GM20000 (cell line): ENCODE data around the gene HS3ST4.

Source experiments
- DNase-seq: peaks from one replicate; pipeline ENCODE4 v3.0.0; 2012; ENCODE audit warnings: low spot score
- CTCF ChIP-seq: IDR thresholded peaks from 2 replicates; pipeline ENCODE4 v1.5.1; 2012; ENCODE audit warnings: mild to moderate bottlenecking, control low read depth; ENCODE audit errors: extremely low read depth, missing control alignments

Gene HS3ST4

GRCh38 chr16:25796239-25796638, 104.5 kb downstream of the HS3ST4 start:
- TF ChIP-seq CTCF: no peak
- DNase-seq: no peak

GRCh38 chr16:25798065-25798464, 106.3 kb downstream of the HS3ST4 start:
- no peak for DNase-seq
- no peak for TF ChIP-seq CTCF

GRCh38 chr16:25799816-25800215, 108.1 kb downstream of the HS3ST4 start:
- TF ChIP-seq CTCF: no peak
- no peak for DNase-seq

GRCh38 chr16:25812215-25812614, 120.5 kb downstream of the HS3ST4 start:
- no peak for TF ChIP-seq CTCF
- no peak for DNase-seq

- no peak for DNase-seq
- TF ChIP-seq CTCF: no peak
These were observed 125.5 kb downstream of the HS3ST4 start for GRCh38 chr16:25817295-25817694.

GRCh38 chr16:25817876-25818275, 126.1 kb downstream of the HS3ST4 start:
- TF ChIP-seq CTCF: no peak
- no peak for DNase-seq

- no peak for DNase-seq
These were observed 132.1 kb downstream of the HS3ST4 start for GRCh38 chr16:25823891-25824290.

More at GRCh38 chr16:25823891-25824290, 132.1 kb downstream of the HS3ST4 start:
- no peak for TF ChIP-seq CTCF
